OCI-LY7 (cell line): ENCODE measurements around the gene HOXC10. TPM values are rescaled to one million over a fixed set of nuclear protein-coding genes. Genes with fewer than 3 reads are reported as not detected.

Experiments
- BruUV-seq: library from RNA; stranded (reverse); fragments of 400-500 nt; replicated peaks from 2 replicates; lab custom pipeline; 2021; lab: Mats Ljungman, UMichigan
- CTCF ChIA-PET: fragments of 300-600 bp; sonication (Branson Sonifier 250); formaldehyde crosslinking; loops from one replicate; lab custom pipeline; 2022; ENCODE audit warnings: antibody characterized with exemption; ENCODE audit not compliant: unreplicated experiment; lab: Charles Lee
- POLR2A ChIA-PET: fragments of 300-600 bp; sonication (Branson Sonifier 250); formaldehyde crosslinking; loops from one replicate; lab custom pipeline; 2022; ENCODE audit warnings: antibody characterized with exemption; lab: Charles Lee
- DNase-seq: peaks from one replicate; pipeline ENCODE4 v3.0.0-alpha.2; 2015; ENCODE audit warnings: low spot score
- H2AFZ ChIP-seq: fragments of 200-600 bp; sonication (generic), shearing (Covaris generic); 2 replicates; pipeline ENCODE4 v1.6.1; 2014; ENCODE audit warnings: mild to moderate bottlenecking, antibody characterized with exemption, low read length, moderate library complexity
- H3K27ac ChIP-seq: fragments of 200-600 bp; sonication (generic); 2 replicates; pipeline ENCODE4 v1.5.1; 2014; ENCODE audit warnings: mixed run types, low read depth, mild to moderate bottlenecking, moderate library complexity, low read length, inconsistent platforms; ENCODE audit not compliant: poor library complexity, severe bottlenecking
- H3K36me3 ChIP-seq: fragments of 200-600 bp; sonication (generic); 2 replicates; pipeline ENCODE4 v1.6.1; 2014; ENCODE audit warnings: mild to moderate bottlenecking, antibody characterized with exemption, low read length, moderate library complexity, mixed read lengths; ENCODE audit not compliant: insufficient read depth
- H3K4me1 ChIP-seq: fragments of 200-600 bp; sonication (generic); 2 replicates; pipeline ENCODE4 v1.5.1; 2014; ENCODE audit warnings: mild to moderate bottlenecking, low read length; ENCODE audit not compliant: insufficient read depth, poor library complexity, severe bottlenecking
- H3K4me2 ChIP-seq: fragments of 200-600 bp; sonication (generic); 2 replicates; pipeline ENCODE4 v1.6.1; 2014; ENCODE audit warnings: mild to moderate bottlenecking, low read length
- H3K4me3 ChIP-seq: fragments of 200-600 bp; sonication (generic); 2 replicates; pipeline ENCODE4 v1.5.1; 2014; ENCODE audit warnings: mild to moderate bottlenecking, low read depth, low read length; ENCODE audit not compliant: poor library complexity, severe bottlenecking
- H3K79me2 ChIP-seq: fragments of 200-600 bp; sonication (generic); 2 replicates; pipeline ENCODE4 v1.6.1; 2016; ENCODE audit warnings: low read depth, mild to moderate bottlenecking, low read length, moderate library complexity, mixed read lengths; ENCODE audit not compliant: insufficient read depth
- H3K9me2 ChIP-seq: fragments of 200-600 bp; sonication (generic); 2 replicates; pipeline ENCODE4 v1.6.1; 2016; ENCODE audit warnings: mild to moderate bottlenecking, low read length, mixed read lengths; ENCODE audit not compliant: insufficient read depth
- H3K9me3 ChIP-seq: fragments of 200-600 bp; sonication (generic); 2 replicates; pipeline ENCODE4 v1.6.1; 2014; ENCODE audit warnings: mild to moderate bottlenecking, mixed run types, low read length, mixed read lengths
- H4K20me1 ChIP-seq: fragments of 200-600 bp; sonication (generic); 2 replicates; pipeline ENCODE4 v1.6.1; 2014; ENCODE audit warnings: mild to moderate bottlenecking, antibody characterized with exemption, low read length, moderate library complexity, mixed read lengths; ENCODE audit not compliant: insufficient read depth
- EZH2phosphoT487 ChIP-seq: fragments of 200-600 bp; sonication (generic); IDR thresholded peaks from 2 replicates; pipeline ENCODE4 v1.6.1; 2018; ENCODE audit warnings: low read depth, borderline replicate concordance, mild to moderate bottlenecking, mixed run types, antibody characterized with exemption, low read length, moderate library complexity, mixed read lengths
- intact Hi-C: fragments of 100-400 bp; cut with micrococcal nuclease; formaldehyde crosslinking; loops from one replicate; pipeline ENCODE4 v1.10.0; 2022; ENCODE audit not compliant: unreplicated experiment
- total RNA-seq, 2 experiments: library from RNA; depleted of rRNA in 1 of 2; stranded (reverse); fragments of >200 nt in 1 of 2; shearing (Covaris generic) in 1 of 2; gene quantifications; 2 replicates each; pipeline ENCODE4 v1.2.3, GENCODE V29; 2014 to 2022
- TF ChIP-seq, protein P1 (sequence below): fragments of 200-600 bp; sonication (generic); conservative IDR thresholded peaks from 2 replicates; pipeline ENCODE4 v1.5.1; 2014; ENCODE audit warnings: mild to moderate bottlenecking, antibody characterized with exemption, low read length, moderate library complexity, mixed read lengths

Gene HOXC10
- total RNA-seq, 2 experiments from 2014 or later: 0.25 to 0.28 TPM

DNA sequence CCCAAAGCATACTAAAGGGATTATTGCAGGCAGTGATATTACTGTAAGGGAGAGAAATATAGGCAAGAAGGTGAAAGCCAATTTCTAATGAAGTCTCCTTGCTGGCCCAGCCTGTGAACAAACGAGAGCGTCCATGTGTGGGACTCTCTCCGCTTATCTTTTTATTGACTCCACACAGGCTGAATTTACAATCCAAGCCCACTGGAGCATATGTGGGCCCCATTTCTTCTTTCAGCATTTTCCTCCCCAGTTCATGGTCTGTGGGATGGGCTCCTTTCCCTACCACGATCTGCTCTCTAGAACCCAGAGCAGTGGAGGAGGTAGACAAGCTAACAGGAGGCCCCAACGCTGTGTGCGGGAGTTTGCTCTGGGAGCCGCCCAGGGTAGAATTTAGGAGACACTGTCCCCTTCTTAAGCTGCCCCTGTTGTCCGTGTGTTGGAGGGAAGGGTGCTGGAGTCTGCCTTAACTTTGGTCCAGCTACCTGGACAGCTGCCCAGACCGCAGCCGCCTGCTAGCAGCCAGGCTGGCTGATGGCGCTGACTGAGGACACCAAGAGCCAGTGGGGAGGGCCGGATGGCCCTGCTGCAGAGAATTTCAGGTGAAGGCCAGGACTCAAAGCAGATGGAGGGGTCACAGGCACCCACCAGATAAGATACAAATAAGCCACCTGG is 15.2 kb upstream of the HOXC10 start:
- Histone ChIP-seq H2AFZ (no peak overlapping the region), H3K9me3 (no peaks in the 10 kb centered on the region), H3K4me3 (no peak overlapping the region), H3K36me3 (no peaks in the 10 kb centered on the region), H3K27ac (no peak overlapping the region), H3K4me2 (no peak overlapping the region), H3K9me2 (no peaks in the 10 kb centered on the region), H3K79me2 (no peaks in the 10 kb centered on the region), H3K4me1 (peaks cover 14% of the 10 kb centered on the region), H4K20me1 (no peaks in the 10 kb centered on the region)
- BruUV-seq: no TSS peak
- ChIA-PET POLR2A (no interaction called here), CTCF (no interaction called here)
- intact Hi-C loops: no loop called here
- no peak for DNase-seq
- TF ChIP-seq, protein P1, sequence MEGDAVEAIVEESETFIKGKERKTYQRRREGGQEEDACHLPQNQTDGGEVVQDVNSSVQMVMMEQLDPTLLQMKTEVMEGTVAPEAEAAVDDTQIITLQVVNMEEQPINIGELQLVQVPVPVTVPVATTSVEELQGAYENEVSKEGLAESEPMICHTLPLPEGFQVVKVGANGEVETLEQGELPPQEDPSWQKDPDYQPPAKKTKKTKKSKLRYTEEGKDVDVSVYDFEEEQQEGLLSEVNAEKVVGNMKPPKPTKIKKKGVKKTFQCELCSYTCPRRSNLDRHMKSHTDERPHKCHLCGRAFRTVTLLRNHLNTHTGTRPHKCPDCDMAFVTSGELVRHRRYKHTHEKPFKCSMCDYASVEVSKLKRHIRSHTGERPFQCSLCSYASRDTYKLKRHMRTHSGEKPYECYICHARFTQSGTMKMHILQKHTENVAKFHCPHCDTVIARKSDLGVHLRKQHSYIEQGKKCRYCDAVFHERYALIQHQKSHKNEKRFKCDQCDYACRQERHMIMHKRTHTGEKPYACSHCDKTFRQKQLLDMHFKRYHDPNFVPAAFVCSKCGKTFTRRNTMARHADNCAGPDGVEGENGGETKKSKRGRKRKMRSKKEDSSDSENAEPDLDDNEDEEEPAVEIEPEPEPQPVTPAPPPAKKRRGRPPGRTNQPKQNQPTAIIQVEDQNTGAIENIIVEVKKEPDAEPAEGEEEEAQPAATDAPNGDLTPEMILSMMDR: no peak
- no peak for TF ChIP-seq EZH2phosphoT487

DNA sequence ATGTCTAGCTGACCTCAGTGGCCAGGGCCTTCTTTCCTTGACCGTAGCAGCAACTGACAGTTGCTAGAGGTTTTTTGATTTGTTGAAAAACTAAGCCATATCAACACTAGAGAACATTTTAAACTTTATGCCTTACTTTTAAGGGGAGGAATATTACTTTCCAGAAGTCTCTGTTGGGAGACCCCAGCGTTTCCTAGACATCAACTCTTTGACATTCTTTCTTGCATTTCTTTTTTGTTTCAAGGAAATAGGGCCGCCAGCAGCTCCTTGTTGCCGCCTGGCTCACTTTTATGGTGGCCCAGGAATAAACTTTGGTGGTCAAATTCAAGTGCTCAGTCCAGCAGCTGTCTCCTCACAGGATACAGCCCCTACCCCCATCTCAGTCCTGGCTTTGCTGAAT is 14.5 kb upstream of the HOXC10 start:
- H3K4me2 ChIP-seq: no peak overlapping the region
- H3K27ac ChIP-seq: no peak overlapping the region
- intact Hi-C loops: no loop called here
- BruUV-seq: no TSS peak
- DNase-seq: no peak
- CTCF ChIA-PET: no interaction called here
- H3K9me2 ChIP-seq: no peaks in the 10 kb centered on the region
- no peaks in the 10 kb centered on the region for H3K9me3 ChIP-seq
- peaks cover 10% of the 10 kb centered on the region for H3K4me1 ChIP-seq
- TF ChIP-seq, protein P1: no peak
- no peak for TF ChIP-seq EZH2phosphoT487
- H3K79me2 ChIP-seq: no peaks in the 10 kb centered on the region
- H2AFZ ChIP-seq: no peak overlapping the region
- no peaks in the 10 kb centered on the region for H3K36me3 ChIP-seq
- H3K4me3 ChIP-seq: no peak overlapping the region
- no peaks in the 10 kb centered on the region for H4K20me1 ChIP-seq
- POLR2A ChIA-PET: no interaction called here

DNA sequence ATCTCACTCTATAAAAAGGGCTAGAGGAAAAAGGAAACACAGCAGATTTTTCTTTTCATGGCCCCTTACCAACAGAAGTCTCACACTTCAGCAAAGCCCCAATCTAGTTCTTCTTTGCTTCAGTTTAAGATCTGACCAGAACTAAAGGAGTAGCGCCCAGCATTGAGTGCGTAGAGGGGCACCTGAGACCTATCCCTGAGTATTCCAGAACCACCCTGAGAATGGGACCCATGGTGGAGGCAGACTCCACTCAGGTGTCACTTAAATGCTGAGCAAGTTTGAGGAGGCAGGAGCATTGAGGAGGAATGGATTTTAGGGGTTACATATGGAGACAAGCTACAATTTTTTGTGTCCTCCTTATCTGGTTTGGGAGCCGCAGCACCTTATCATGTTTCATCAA is 13.8 kb upstream of the HOXC10 start:
- no peaks in the 10 kb centered on the region for H3K9me2 ChIP-seq
- H2AFZ ChIP-seq: no peak overlapping the region
- H3K36me3 ChIP-seq: no peaks in the 10 kb centered on the region
- no peaks in the 10 kb centered on the region for H4K20me1 ChIP-seq
- no peak overlapping the region for H3K27ac ChIP-seq
- no peak overlapping the region for H3K4me3 ChIP-seq
- no peaks in the 10 kb centered on the region for H3K9me3 ChIP-seq
- intact Hi-C loops: no loop called here
- no peaks in the 10 kb centered on the region for H3K79me2 ChIP-seq
- CTCF ChIA-PET: no interaction called here
- no peak for DNase-seq
- TF ChIP-seq, protein P1: no peak
- TF ChIP-seq EZH2phosphoT487: 0 out of 2 replicates have a peak, but pooled peaks have one; percentile 8
- no TSS peak for BruUV-seq
- peaks cover 10% of the 10 kb centered on the region for H3K4me1 ChIP-seq
- POLR2A ChIA-PET: no interaction called here
- no peak overlapping the region for H3K4me2 ChIP-seq
